Liver (tissue), 9 donors: ENCODE results near the gene THG1L. TPM values are rescaled to one million over a fixed set of nuclear protein-coding genes. Genes with fewer than 3 reads are reported as not detected.

Source experiments
- DNase-seq: peaks from one replicate; pipeline ENCODE4 v3.0.0-alpha.2; 2017; ENCODE audit warnings: low spot score
- H3K27ac ChIP-seq, 2 donors: one replicate each; pipeline ENCODE4 v1.7.0; 2013; ENCODE audit warnings: inconsistent platforms in 2 of 2, low read length in 2 of 2, control low read depth in 1 of 2, low read depth in 1 of 2, mild to moderate bottlenecking in 1 of 2
- H3K27me3 ChIP-seq, 4 donors: one replicate each; pipeline versions ENCODE4 v1.6.1 to v1.7.0; 2013; ENCODE audit warnings: low read length in 3 of 4, inconsistent platforms in 1 of 4, mild to moderate bottlenecking in 1 of 4, moderate library complexity in 1 of 4; ENCODE audit not compliant: control insufficient read depth in 4 of 4, insufficient read depth in 4 of 4
- H3K36me3 ChIP-seq, 4 donors: one replicate each; pipeline versions ENCODE4 v1.6.1 to v1.7.0; 2013; ENCODE audit warnings: low read length in 3 of 4, mild to moderate bottlenecking in 3 of 4, low read depth in 1 of 4, moderate library complexity in 1 of 4; ENCODE audit not compliant: control insufficient read depth in 4 of 4, insufficient read depth in 3 of 4
- H3K4me1 ChIP-seq, 4 donors: one replicate each; pipeline versions ENCODE4 v1.6.1 to v1.7.0; 2013; ENCODE audit warnings: low read length in 3 of 4, mild to moderate bottlenecking in 3 of 4, moderate library complexity in 1 of 4; ENCODE audit not compliant: control insufficient read depth in 4 of 4, insufficient read depth in 4 of 4
- H3K4me3 ChIP-seq, 3 donors: one replicate each; pipeline versions ENCODE4 v1.6.1 to v1.7.0; 2013; ENCODE audit warnings: low read length in 3 of 3, control low read depth in 1 of 3, low read depth in 1 of 3, mild to moderate bottlenecking in 1 of 3
- H3K9ac ChIP-seq, 2 donors: one replicate each; pipeline ENCODE4 v1.7.0; 2013; ENCODE audit warnings: low read length in 2 of 2, mild to moderate bottlenecking in 2 of 2, moderate library complexity in 2 of 2, control low read depth in 1 of 2, low read depth in 1 of 2
- H3K9me3 ChIP-seq, 4 donors: one replicate each; pipeline versions ENCODE4 v1.6.1 to v1.7.0; 2013; ENCODE audit warnings: low read length in 3 of 4; ENCODE audit not compliant: control insufficient read depth in 4 of 4
- EGR1 ChIP-seq, 2 donors: IDR thresholded peaks; 2 replicates each; pipeline ENCODE4 v1.6.1; 2016 to 2018; ENCODE audit warnings: antibody characterized with exemption in 2 of 2, low read depth in 2 of 2
- FOXA1 ChIP-seq: IDR thresholded peaks from 2 replicates; pipeline ENCODE4 v1.6.1; 2016; ENCODE audit warnings: antibody characterized with exemption
- FOXA2 ChIP-seq: IDR thresholded peaks from 2 replicates; pipeline ENCODE4 v1.6.1; 2016; ENCODE audit warnings: antibody characterized with exemption
- GABPA ChIP-seq, 2 donors: IDR thresholded peaks in 1 of 2; conservative IDR thresholded peaks in 1 of 2; 2 replicates each; pipeline ENCODE4 v1.6.1; 2016; ENCODE audit warnings: antibody characterized with exemption in 2 of 2, mild to moderate bottlenecking in 1 of 2, moderate library complexity in 1 of 2
- HNF4A ChIP-seq, 2 donors: conservative IDR thresholded peaks; 2 replicates each; pipeline ENCODE4 v1.6.1; 2016; ENCODE audit warnings: antibody characterized with exemption in 2 of 2, mild to moderate bottlenecking in 2 of 2
- HNF4G ChIP-seq: IDR thresholded peaks from 2 replicates; pipeline ENCODE4 v1.6.1; 2016; ENCODE audit warnings: antibody characterized with exemption
- JUND ChIP-seq, 2 donors: IDR thresholded peaks; 2 replicates each; pipeline ENCODE4 v1.6.1; 2016; ENCODE audit warnings: antibody characterized with exemption in 2 of 2
- NR2F2 ChIP-seq: IDR thresholded peaks from 2 replicates; pipeline ENCODE4 v1.6.1; 2016; ENCODE audit warnings: antibody characterized with exemption
- RAD21 ChIP-seq, 2 donors: IDR thresholded peaks; 2 replicates each; pipeline ENCODE4 v1.6.1; 2016; ENCODE audit warnings: antibody characterized with exemption in 2 of 2, mild to moderate bottlenecking in 2 of 2
- RXRA ChIP-seq, 2 donors: IDR thresholded peaks; 2 replicates each; pipeline ENCODE4 v1.6.1; 2017 to 2018; ENCODE audit warnings: antibody characterized with exemption in 2 of 2, mild to moderate bottlenecking in 1 of 2
- SP1 ChIP-seq: IDR thresholded peaks from 2 replicates; pipeline ENCODE4 v1.6.1; 2018; ENCODE audit warnings: antibody characterized with exemption, mild to moderate bottlenecking
- TAF1 ChIP-seq: conservative IDR thresholded peaks from 2 replicates; pipeline ENCODE4 v1.6.1; 2016; ENCODE audit warnings: antibody characterized with exemption, mild to moderate bottlenecking
- YY1 ChIP-seq: IDR thresholded peaks from 2 replicates; pipeline ENCODE4 v1.6.1; 2016; ENCODE audit warnings: antibody characterized with exemption, mild to moderate bottlenecking
- WGBS: extraction: QIAGEN DNeasy Blood & Tissue Kit; methylation state at CpG from one replicate; pipeline ENCODE4 v1.1.7; 2013; 5-methylcytosine and 5-hydroxymethylcytosine counted together
- polyA plus RNA-seq, 2 donors: library from polyadenylated mRNA; stranded (reverse) in 1 of 2; unstranded in 1 of 2; fragments of 200-250 nt in 1 of 2; fragments of >200 nt in 1 of 2; fragmentation: Nextera tagmentation in 1 of 2; extraction: Ambion mirVana in 1 of 2; gene quantifications; one replicate each; pipeline versions ENCODE4 v1.2.1 to v1.2.3, GENCODE V29; 2013 to 2015
- total RNA-seq, 2 donors: library from RNA; depleted of rRNA; stranded (reverse); fragments of >200 nt; gene quantifications; one replicate each; pipeline ENCODE4 v1.2.3, GENCODE V29; 2014
- TF ChIP-seq, protein P1 (sequence below): IDR thresholded peaks from 2 replicates; pipeline ENCODE4 v1.6.1; 2016; ENCODE audit warnings: antibody characterized with exemption
- TF ChIP-seq, protein P2 (sequence below): IDR thresholded peaks from 2 replicates; pipeline ENCODE4 v1.6.1; 2016; ENCODE audit warnings: antibody characterized with exemption
- TF ChIP-seq, protein P3 (sequence below): fragments of 150-350 bp; IDR thresholded peaks from 2 replicates; pipeline ENCODE4 v1.5.1; 2017; ENCODE audit warnings: improper control_type of control experiment, low read depth, low read length; ENCODE audit not compliant: missing input control
- TF ChIP-seq, protein P4 (sequence below): IDR thresholded peaks from 2 replicates; pipeline ENCODE4 v1.6.1; 2016; ENCODE audit warnings: antibody characterized with exemption
- TF ChIP-seq, protein P5 (sequence below): IDR thresholded peaks from 2 replicates; pipeline ENCODE4 v1.6.1; 2016; ENCODE audit warnings: antibody characterized with exemption, mild to moderate bottlenecking
- donor health status: healthy.
- donor health status: healthy.
- donor health status: healthy.
- donor health status: healthy.
- donor health status: healthy.

Gene THG1L
- total and polyA plus RNA-seq, 4 donors: 3.9 to 12.6 (median 5.3) TPM

DNA sequence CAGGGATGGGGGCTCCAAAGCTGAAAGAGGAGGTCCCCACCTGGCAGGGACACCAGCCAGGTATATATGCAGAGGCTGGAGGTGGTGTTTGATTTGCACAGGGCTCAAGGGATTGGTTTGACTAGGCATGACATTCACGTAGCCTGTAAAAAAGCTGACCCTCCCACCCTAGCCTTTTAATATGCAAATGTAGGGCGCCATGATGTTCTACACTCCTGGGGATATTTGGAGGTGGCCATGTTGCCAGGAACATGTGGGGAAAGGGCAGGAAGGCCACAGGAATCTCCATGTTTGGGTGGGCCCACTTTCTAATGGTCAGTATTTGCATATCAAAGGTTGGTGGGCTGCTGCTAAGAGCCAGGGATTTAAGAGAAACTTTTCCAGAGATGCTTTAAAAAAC lies 12.0 kb upstream of the THG1L start:
- Histone ChIP-seq H3K4me1 (peaks cover 0 to 5% (median 2%) of the 10 kb centered on the region in 4 donors), H3K9ac (no peak overlapping the region), H3K36me3 (no peaks in the 10 kb centered on the region), H3K27me3 (no peaks in the 10 kb centered on the region), H3K27ac (no peak overlapping the region), H3K9me3 (no peaks in the 10 kb centered on the region), H3K4me3 (no peak overlapping the region)
- WGBS: 93% methylated on average over 2 of the region's 2 CpGs
- TF ChIP-seq RAD21 (IDR thresholded peaks at IDR 0.05) (no peak), FOXA2 (no peak), GABPA (IDR thresholded peaks at IDR 0.05 in 1 of 2, conservative IDR thresholded peaks at IDR 0.05 in 1 of 2) (no peak), SP1 (no peak), RXRA (IDR thresholded peaks at IDR 0.05) (no peak), TAF1 (no peak), NR2F2 (no peak)
- TF ChIP-seq, protein P1, sequence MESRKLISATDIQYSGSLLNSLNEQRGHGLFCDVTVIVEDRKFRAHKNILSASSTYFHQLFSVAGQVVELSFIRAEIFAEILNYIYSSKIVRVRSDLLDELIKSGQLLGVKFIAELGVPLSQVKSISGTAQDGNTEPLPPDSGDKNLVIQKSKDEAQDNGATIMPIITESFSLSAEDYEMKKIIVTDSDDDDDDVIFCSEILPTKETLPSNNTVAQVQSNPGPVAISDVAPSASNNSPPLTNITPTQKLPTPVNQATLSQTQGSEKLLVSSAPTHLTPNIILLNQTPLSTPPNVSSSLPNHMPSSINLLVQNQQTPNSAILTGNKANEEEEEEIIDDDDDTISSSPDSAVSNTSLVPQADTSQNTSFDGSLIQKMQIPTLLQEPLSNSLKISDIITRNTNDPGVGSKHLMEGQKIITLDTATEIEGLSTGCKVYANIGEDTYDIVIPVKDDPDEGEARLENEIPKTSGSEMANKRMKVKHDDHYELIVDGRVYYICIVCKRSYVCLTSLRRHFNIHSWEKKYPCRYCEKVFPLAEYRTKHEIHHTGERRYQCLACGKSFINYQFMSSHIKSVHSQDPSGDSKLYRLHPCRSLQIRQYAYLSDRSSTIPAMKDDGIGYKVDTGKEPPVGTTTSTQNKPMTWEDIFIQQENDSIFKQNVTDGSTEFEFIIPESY: no peak
- TF ChIP-seq, protein P2, sequence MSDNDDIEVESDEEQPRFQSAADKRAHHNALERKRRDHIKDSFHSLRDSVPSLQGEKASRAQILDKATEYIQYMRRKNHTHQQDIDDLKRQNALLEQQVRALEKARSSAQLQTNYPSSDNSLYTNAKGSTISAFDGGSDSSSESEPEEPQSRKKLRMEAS: no peak
- TF ChIP-seq, protein P3, sequence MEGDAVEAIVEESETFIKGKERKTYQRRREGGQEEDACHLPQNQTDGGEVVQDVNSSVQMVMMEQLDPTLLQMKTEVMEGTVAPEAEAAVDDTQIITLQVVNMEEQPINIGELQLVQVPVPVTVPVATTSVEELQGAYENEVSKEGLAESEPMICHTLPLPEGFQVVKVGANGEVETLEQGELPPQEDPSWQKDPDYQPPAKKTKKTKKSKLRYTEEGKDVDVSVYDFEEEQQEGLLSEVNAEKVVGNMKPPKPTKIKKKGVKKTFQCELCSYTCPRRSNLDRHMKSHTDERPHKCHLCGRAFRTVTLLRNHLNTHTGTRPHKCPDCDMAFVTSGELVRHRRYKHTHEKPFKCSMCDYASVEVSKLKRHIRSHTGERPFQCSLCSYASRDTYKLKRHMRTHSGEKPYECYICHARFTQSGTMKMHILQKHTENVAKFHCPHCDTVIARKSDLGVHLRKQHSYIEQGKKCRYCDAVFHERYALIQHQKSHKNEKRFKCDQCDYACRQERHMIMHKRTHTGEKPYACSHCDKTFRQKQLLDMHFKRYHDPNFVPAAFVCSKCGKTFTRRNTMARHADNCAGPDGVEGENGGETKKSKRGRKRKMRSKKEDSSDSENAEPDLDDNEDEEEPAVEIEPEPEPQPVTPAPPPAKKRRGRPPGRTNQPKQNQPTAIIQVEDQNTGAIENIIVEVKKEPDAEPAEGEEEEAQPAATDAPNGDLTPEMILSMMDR: no peak
- DNase-seq: no peak

DNA sequence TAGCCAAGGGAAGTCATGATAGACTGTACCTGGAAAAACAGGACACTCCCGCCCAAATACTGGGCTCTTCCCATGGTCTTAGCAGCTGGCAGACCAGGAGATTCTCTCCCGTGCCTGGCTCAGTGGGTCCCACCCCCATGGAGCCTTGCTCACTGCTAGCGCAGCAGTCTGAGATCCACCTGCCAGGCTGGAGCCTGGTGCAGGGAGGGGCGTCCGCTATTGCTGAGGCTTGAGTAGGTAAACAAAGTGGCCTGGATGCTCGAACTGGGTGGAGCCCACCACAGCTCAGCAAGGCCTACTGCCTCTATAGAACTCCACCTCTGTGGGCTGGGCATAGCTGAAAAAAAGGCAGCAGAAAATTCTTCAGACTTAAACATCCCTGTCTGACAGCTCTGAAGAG lies 10.1 kb upstream of the THG1L start:
- no peaks in the 10 kb centered on the region for H3K36me3 ChIP-seq
- no peak for DNase-seq
- no peak overlapping the region for H3K9ac ChIP-seq
- no peak overlapping the region for H3K27ac ChIP-seq
- no peaks in the 10 kb centered on the region for H3K9me3 ChIP-seq
- peaks cover 0 to 5% (median 2%) of the 10 kb centered on the region in 4 donors for H3K4me1 ChIP-seq
- no peaks in the 10 kb centered on the region for H3K27me3 ChIP-seq
- TF ChIP-seq, protein P2: no peak
- TF ChIP-seq FOXA1: no peak
- TF ChIP-seq, protein P4, sequence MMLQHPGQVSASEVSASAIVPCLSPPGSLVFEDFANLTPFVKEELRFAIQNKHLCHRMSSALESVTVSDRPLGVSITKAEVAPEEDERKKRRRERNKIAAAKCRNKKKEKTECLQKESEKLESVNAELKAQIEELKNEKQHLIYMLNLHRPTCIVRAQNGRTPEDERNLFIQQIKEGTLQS: no peak
- TF ChIP-seq YY1: no peak
- TF ChIP-seq GABPA (IDR thresholded peaks at IDR 0.05 in 1 of 2, conservative IDR thresholded peaks at IDR 0.05 in 1 of 2): no peak
- no peak for TF ChIP-seq TAF1
- TF ChIP-seq HNF4G: no peak
- no peak for TF ChIP-seq FOXA2
- no peak for TF ChIP-seq HNF4A (conservative IDR thresholded peaks at IDR 0.05)
- TF ChIP-seq, protein P5, sequence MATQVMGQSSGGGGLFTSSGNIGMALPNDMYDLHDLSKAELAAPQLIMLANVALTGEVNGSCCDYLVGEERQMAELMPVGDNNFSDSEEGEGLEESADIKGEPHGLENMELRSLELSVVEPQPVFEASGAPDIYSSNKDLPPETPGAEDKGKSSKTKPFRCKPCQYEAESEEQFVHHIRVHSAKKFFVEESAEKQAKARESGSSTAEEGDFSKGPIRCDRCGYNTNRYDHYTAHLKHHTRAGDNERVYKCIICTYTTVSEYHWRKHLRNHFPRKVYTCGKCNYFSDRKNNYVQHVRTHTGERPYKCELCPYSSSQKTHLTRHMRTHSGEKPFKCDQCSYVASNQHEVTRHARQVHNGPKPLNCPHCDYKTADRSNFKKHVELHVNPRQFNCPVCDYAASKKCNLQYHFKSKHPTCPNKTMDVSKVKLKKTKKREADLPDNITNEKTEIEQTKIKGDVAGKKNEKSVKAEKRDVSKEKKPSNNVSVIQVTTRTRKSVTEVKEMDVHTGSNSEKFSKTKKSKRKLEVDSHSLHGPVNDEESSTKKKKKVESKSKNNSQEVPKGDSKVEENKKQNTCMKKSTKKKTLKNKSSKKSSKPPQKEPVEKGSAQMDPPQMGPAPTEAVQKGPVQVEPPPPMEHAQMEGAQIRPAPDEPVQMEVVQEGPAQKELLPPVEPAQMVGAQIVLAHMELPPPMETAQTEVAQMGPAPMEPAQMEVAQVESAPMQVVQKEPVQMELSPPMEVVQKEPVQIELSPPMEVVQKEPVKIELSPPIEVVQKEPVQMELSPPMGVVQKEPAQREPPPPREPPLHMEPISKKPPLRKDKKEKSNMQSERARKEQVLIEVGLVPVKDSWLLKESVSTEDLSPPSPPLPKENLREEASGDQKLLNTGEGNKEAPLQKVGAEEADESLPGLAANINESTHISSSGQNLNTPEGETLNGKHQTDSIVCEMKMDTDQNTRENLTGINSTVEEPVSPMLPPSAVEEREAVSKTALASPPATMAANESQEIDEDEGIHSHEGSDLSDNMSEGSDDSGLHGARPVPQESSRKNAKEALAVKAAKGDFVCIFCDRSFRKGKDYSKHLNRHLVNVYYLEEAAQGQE: no peak
- TF ChIP-seq, protein P1: no peak
- no peak for TF ChIP-seq EGR1 (IDR thresholded peaks at IDR 0.05; ENCODE audit: low read depth in 2 of 2)
- TF ChIP-seq, protein P3: no peak
- TF ChIP-seq SP1: no peak
- TF ChIP-seq RAD21 (IDR thresholded peaks at IDR 0.05): no peak
- TF ChIP-seq NR2F2: no peak
- TF ChIP-seq JUND (IDR thresholded peaks at IDR 0.05): no peak
- no peak for TF ChIP-seq RXRA (IDR thresholded peaks at IDR 0.05)
- H3K4me3 ChIP-seq: no peak overlapping the region
- WGBS: 87% methylated on average over 6 of the region's 6 CpGs
